Stimulated activated CD4-positive, alpha-beta T cell treated with anti-CD3 and anti-CD28 coated beads, Interleukin-1b, Interleukin-23, amount 100 ng/mL, for 1 hour (primary cell): Measurements from ENCODE around the gene DAB2IP.
"Not testable (repeated sequence)": the region's sequence is repeated elsewhere in the genome, so short reads cannot be mapped to it uniquely, and the experiment has no call there.

Experiments used
- DNase-seq, 2 donors: peaks; one replicate each; pipeline ENCODE4 v3.0.0-alpha.2; 2020; ENCODE audit warnings: low read depth in 2 of 2

DAB2IP gene

DNA sequence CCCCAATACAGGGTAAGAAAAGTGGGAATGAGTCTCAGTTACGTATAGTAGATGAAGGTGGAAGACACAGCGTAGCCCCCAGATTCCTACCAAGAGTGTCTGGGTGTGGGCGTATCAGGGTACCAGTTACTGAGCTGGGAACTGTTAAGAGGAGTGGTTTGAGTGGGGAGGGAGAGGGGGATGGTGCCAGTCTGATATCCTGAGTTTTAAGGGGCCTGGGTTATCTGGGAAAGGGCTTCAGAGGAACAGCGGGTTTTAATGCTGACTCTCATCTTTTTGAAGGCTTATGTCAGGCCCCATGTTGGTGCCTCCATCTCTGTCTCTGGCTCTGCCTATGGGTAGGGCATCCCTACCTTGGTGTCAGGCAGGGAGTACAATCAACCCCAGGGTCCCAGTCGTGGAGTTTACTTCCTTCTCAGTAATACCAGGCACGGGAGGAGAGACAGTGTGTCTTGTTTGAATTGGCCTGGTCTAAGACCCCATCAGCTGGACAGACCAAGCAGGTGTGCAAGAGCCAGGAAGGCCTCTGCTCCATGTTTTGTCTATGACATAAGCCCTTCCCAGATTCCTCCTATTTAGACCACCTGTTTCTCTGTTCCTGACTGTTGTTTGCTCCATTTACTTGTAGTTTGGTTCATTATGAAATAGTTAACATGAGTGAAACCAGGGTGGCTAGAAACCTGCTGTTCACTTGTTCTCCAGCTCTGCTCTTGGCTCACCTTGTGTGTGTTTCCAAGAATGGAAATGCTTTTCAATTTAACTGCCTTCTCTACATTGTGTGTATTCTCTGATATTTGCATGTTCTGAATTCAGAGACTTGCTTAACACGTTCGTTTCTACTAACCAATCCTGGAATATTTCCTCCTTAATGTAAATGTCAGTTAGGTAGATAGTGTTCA is 125.6 kb downstream of the DAB2IP start:
- DNase-seq = no peak

DNA sequence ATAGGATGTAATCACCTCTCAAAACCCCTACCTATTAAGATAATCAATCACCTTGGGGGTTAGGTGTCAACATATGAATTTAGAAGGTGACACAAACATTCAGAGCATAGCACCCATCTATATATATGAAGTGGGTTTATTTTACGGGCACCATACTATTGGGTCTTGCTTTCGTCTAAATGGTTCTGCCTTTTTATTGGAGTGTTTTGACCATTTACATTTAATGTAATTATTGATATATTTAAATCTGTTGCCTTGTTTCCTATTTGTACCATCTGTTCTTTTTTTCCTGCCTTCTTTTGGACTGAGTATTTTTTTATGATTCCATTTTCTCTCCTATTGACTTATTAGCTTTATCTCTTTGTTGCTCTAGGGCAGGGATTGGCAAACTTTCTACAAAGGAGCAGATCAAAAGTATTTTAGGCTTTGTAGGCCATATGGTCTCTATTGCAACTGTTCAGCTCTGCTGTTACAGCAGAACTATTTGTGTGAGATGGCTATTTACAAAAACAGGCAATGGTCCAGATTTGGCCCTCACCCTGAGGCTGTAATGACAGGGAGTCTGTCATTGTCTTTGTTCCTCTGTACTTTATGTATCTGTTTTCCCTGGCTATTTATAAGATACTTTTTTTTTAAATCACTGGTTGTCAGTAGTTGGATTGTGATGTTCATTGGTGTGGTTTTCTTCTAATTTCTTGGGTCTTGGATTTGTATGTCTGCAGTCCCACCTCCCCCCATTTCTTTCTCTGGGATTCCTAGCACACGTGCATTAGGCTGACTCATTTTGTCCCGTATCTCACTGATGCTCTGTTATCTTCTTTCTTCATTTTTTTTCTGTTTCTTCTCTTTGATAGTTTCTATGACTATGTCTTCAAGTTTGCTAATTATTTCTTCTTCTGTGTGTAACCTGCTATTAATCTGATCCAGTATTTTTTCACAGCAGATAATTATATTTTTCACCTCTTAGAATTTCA is 127.1 kb downstream of the DAB2IP start:
- DNase-seq = no peak

DNA sequence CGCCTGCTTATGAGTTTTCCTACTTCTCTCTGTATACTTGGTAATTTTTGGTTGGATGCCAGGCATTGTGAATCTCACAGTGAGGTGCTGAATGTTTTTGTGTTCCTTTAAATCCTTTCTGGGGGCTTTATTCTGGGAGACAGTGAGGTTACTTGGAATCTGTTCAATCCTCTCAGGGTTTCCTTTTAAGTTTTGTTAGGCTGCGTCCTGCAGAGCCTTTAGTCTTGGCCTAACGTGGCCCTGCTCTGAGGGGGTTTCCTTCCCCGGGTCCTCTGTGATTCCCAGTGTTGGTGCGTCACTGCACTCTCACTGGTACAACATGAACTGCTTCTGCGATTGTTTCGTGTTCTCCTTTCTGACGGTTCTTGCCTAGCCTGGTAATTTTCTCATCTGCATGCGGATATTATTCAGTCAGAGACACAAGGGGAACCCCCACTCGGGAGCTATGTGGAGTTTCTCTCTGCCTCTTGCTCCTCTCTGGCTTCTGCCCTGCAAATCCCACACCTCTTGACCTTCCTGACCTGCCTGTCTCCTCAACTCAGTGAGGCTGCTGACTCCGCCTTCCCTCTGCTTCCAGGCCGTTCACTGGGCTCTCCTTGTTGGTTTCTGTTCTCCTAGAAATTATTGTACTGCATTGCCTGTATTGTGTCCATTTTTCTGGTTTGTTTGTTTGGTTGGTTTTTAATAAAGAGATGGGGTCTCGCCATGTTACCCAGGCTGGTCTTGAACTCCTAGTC is 128.1 kb downstream of the DAB2IP start:
- DNase-seq = no peak

DNA sequence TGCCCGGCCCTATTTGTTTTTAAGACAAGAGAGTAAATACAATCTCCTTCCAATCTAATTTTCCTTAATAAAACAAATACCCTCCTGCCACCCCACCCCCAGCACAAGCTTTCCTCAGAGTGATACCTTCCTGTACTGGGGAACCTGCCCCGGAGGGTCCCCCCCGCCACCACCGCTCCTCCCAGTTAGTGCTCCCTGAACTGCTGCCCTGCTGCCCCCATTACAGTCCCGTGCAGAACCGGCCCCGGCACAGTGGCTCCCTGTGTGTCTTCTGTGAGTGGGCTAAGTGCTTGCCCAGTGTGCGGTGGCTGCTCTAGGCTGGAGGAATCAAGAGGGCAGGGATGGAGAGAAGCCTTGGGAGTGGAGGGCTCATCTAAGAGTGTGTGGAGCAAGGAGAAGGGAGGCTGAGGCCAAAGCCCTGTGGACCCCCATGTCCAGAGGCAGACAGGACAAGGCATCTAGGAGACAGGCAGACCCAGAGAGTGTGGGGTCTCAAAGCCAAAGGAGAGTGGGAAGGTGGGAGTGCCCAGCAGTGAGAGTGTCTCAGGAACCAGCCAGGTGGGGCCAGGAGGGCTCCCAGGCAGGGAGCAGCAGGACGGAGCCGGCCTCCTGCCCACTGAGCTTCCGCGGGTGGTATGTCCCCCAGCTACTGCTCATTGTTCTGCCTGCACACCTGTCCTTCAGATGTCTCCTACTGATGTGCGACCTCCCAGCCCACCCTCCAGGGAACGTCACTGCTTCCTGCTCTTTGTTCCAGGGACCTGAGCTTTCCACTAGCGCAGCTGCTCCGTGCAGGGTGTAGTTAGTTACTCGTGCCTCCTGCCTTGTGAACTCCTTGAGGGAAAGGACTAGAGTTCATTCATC is 129.0 kb downstream of the DAB2IP start:
- DNase-seq = no peak

DNA sequence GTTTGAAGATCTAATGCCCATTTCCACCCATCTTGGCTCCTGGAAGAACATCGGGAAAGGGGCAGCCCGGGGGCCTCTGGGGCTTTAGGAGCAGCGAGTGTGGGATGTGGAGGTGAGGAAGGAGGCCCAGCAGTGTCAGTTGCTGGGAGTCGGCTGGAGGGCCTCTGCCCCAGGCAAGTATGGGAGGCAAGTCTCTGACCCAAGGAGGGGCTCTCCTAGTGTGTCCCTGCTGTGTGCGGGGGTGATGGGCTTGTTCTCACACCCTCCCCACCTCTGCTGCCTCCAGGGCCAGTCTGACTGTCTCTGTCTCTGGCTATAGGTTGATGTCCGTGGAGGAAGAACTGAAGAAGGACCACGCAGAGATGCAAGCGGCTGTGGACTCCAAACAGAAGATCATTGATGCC is 129.7 kb downstream of the DAB2IP start:
- DNase-seq = no peak

DNA sequence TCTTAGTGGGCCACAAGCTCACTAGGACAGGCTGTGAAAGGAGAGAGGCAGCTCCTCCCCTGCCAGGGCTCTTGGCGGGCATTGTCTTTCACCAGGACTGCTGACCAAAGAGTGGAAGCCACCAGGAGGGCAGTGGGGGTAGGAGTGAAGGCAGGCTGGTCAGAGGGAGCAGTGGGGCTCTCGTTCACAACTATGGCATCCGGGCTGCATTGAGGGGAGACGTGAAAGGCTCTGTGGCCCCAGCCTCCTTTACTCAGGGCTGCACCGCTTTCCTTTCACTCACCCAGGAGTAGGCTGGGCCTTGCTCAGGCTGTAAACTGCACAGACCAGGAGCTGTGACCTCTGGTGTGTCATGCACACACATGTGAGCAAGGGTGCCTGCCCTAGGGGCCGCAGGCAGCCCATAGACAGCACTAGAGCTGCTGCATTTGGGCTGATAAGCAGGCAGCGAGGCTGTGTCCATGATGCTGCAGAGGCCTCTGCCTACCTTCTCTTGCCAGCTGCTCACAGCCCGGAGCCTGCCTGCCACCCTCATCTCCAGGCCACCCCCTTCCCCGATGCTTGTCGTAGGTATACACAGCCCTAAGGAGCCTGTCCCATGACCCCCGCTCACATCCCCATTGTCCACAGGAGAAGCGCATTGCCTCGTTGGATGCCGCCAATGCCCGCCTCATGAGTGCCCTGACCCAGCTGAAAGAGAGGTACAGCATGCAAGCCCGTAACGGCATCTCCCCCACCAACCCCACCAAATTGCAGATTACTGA is 130.4 kb downstream of the DAB2IP start:
- DNase-seq = no peak

DNA sequence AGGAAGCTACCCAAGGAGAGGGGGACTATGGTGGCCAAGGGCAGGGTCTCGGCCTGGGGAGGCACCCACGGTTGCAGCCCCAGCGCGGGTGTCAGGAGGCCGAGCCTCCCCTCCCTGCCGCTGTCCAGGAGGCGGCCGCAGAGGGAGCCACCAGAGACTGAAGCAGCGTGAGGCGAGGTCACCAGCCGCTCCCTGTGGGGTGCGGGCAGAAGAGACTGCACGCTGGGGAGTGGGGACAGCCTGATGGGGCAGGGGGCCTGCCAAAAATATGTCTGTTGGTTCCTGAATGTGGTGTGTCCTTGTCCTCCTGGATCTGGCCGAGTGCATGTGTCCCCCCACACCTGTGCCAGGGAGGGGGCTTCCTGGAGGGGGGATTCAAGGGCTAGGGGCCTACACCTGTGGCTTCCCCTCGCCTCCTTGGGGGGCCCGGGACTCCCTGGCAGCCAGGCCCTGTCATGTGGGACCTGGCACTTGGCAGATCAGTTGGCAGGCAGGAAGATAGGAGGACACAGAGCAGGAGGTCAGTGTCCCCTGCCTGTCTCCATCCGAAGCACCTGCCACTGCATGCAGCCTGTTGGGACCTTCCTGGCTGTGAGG is 131.2 kb downstream of the DAB2IP start:
- DNase-seq = no peak

DNA sequence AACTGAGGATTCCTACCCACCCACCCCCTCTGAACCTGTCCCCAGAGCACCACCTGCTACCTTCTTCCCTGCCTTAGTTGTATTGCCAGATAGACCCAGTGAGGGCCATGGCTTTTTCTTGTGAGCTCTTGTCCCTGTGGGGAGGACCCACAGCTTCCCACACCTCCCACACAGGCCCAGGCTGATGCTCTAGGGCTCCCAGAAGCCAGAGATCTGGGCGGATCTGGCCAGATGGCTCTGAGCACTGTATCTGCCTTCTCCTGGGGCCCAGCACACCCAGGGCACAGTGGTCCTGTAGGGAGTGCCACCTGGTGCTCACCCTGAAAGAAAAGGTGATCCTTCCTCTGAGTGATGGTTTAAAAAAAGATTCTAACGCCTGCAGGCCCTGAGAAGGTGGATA is 131.7 kb downstream of the DAB2IP start:
- DNase-seq = no peak

DNA sequence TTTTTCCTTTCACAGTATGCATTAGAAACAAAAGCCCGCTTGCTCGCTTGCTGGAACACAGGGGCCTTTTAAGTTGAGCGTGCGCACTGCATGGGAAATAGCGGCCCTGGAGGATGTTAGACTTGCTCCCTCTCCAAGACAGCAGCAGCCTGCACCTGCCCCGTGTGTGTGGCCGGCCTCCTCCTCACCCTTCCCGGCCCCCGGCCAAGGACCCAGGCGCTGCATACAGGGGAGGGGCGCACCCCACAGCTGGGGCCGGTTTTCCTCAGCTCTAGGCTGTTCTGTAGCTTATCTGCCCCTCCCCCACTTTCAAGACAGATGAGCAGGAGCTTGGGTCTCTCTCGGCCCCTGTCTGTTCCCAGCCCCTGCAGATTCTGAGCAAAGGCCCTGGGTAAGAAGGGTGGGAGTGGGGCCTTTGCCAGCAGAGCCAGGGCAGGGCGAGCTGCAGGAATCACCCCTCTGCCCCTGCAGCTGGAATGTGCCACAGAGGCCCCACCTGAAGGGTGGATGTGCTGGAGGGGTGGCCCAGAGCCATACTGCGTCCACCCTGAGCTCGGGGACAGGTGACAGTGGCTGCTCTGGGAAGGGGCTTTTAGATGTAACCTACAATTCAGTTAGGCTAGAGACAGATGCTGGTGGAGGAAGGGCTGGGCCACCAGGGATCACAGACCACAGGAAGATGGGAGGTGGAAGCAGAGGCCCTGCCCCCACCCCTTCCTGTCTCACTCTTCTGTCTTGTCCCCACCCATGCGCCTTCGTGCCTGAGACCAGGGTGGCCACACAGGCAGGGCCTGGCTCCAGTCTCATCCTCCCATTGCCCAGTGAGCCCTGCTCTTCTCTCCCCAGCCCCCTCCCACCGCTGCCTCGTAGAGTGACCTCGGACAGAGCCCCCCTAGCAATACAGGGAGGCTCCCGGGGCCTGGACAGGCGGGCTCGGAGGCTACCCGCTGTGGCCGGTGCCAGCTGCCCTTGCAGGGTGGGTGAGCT is 132.4 kb downstream of the DAB2IP start:
- no peak for DNase-seq

DNA sequence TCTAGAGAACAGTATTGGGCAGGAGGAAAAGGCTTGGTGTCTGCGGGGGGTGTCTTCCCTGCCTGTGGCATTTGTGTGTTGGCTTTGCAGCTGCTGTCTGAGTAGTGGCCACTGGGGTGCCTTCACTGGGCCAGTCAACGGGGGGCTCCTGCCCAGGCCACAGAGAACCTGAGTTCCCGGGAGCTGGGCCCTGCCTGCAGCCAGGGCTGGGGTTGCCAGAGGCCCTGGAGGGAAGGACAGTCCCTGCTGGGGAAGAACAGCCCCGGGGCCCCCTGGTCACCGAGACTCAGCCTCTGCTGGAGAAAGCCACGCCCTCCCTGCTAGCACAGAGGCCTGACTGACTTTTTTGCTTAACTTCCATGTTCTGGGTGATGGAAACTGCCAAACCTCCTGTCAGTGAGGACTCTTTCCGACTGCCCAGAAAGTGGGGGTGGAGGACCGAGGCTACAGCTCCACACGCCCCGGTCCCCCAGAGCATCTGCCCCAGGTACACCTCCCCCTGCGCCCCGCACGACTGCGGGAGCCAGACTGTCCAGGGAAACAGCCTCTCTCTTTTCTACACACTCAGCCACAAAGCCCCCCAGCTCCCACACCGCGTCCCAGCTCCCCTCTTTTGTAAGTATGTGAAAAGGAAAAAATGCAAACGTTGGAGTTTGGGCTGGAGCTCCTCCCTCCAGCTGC is 133.4 kb downstream of the DAB2IP start:
- DNase-seq = no peak

DNA sequence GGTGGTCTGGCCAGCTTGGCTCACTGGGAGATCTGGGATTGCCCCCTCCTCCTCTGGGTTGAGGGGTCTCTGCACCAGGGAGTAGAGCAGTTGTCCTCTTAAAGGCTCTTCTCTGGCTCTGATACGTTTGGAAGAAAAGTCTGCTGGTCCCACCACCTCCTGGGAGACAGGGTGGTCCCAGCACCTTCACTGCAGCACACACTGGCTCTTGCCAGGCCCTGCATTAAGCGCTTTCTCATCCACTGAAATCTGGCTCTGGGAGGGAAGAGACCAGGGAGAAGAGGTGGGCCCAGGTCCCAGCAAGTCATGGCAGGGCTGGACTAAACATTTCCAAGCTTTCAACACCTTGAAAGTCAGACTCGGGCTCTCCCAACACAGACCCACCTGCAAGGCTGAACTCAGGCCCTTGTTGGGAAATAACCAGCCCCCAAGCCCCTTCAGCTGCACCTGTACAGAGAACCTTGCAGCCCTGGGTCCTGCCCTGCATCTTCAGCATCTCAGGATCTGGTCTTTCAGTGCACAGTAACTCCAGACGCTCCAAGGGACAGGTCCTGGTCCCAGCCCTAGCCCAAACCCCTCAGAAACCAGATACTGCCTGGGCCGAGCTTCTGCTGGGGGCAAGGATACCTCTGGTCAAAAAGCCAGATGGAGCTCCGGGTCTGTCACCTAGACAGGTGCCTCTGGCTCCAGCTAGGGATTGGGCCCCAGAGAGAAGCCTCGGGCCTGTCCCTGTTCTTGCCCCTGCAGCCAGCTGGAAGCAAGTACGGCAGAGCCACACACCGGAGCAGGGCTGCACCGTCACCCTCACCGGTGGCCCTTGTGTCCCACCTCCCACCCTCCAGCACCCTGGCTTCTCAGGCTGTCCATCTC is 134.5 kb downstream of the DAB2IP start:
- DNase-seq = no peak

DNA sequence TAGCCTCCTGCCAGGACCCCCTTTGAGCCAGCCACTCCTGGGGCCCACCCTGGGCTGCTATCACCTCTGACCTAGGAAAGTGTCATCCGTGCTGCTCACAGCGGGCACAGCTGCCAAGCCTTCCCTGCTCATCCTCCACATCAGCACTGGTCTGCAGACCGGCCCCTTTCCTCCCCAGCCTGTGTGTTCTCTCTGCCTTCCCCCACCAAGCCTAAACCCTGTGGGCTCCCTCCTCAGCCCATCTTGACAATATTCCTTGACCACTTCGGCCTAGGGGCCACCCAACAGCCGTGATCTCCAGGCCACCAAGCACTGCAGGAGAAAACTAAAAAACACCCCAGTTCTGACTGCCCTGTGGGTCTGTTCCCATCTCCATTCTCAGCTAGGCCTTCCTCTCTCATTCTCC is 135.1 kb downstream of the DAB2IP start:
- DNase-seq = no peak

DNA sequence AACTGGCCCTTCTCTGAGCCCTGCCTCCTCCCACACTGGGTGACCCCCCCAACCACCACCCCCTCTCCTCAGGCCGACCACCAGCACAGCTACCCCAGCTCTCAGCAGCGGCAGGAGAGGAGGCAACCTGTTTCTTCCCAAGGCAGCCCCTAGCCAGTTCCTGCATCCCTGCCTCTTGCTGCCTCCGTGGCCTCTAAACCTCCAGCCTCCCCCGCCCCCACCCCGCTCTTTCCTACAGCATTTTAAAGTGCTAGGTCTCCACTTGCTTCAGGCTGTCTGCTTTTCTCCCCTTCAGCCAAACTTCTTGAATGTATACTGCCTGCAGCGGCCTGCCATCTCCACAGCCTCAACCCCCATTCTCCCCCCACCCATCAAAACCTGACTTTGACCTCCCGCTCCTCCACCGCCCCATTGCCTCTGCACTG is 135.6 kb downstream of the DAB2IP start:
- no peak for DNase-seq

DNA sequence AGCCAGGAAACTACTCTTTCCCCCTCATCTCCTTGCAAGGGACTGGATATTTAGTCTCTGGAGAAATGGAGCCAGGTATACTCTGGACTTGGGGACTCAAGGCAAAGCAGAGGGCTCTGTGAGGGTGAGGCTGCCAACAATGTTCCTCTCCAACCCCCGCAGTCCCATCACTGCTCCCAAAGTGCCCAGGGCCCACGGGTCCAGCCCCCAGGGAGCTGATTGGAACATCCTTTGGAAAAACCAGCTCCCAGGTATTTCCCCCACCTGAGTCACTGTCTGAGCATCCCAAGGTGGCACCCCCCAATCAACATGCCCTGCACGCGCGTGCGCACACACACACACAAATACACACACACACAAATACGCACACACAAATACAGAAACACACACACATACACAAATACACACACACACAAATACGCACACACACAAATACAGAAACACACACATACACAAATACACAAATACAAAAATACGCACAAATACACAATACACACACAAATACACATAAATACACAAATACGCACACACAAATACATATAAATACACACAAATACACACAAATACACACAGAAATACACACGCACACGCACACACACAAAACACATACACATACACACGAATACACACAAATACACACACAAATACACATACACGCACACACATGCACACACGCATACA is 137.4 kb downstream of the DAB2IP start:
- no peak for DNase-seq

DNA sequence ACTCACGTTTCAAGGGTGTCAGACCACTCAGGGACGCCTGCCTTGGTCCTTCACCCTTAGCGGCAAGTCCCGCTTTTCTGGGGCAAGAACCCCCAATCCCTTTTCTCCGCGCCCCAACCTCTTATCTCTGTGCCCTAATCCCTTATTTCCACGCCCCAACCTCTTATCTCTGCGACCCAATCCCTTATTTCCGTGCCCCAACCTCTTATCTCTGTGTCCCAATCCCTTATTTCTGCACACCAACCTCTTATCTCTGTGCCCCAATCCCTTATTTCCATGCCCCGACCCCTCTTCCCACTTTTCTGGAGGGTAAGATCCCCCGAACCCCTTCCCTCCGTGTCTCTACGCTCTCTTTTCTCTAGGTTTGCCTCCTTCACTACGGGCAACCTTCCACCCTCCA is 139.4 kb downstream of the DAB2IP start:
- DNase-seq = no peak

DNA sequence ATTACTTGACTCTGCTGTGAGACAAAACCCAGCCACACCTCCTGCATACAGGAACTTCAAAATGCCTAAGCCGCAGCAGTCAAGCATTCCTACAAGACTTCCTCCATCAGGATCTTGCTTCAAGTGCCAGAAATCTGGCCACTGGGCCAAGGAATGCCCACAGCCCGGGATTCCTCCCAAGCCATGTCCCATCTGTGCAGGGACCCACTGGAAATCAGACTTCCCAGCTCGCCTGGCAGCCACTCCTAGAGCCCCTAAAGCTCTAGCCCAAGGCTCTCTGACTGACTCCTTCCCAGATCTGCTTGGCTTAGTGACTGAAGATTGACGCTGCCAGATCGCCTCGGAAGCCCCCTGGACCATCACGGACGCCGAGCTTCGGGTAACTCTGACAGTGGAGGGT is 141.0 kb downstream of the DAB2IP start:
- DNase-seq = not testable (repeated sequence)
